Activated CD4-positive, alpha-beta T cell treated with anti-CD3 and anti-CD28 coated beads, Interleukin-2, amount 50 U/mL, for 48 hours (primary cell): Measurements from ENCODE around the gene MYH7.
"Not testable (repeated sequence)": the region's sequence is repeated elsewhere in the genome, so short reads cannot be mapped to it uniquely, and the experiment has no call there.

Experiments
- DNase-seq, 2 experiments: peaks; one replicate each; pipeline ENCODE4 v3.0.0-alpha.2; 2020

The MYH7 gene

GRCh38 chr14:23406725-23407355 is 28.6 kb downstream of the MYH7 start:
- no peak for DNase-seq

GRCh38 chr14:23406244-23406643 is 29.2 kb downstream of the MYH7 start:
- DNase-seq, result no peak

GRCh38 chr14:23405516-23406025 is 29.9 kb downstream of the MYH7 start:
- DNase-seq, result no peak

GRCh38 chr14:23405096-23405495 is 30.4 kb downstream of the MYH7 start:
- no peak for DNase-seq

- DNase-seq, result no peak
Observed at GRCh38 chr14:23404331-23404900, 31.0 kb downstream of the MYH7 start.

GRCh38 chr14:23403908-23404307 is 31.6 kb downstream of the MYH7 start:
- DNase-seq, result no peak

- DNase-seq, result no peak
Observed at GRCh38 chr14:23403139-23403438, 32.4 kb downstream of the MYH7 start.

- DNase-seq, result no peak
Observed at GRCh38 chr14:23402296-23403138, 32.9 kb downstream of the MYH7 start.

GRCh38 chr14:23401291-23401690 is 34.2 kb downstream of the MYH7 start:
- DNase-seq, result no peak

GRCh38 chr14:23400496-23401149 is 34.8 kb downstream of the MYH7 start:
- DNase-seq, result not testable (repeated sequence)

GRCh38 chr14:23399591-23399990 is 35.9 kb downstream of the MYH7 start:
- no peak for DNase-seq

GRCh38 chr14:23399136-23399535 is 36.3 kb downstream of the MYH7 start:
- DNase-seq, result no peak

GRCh38 chr14:23398348-23398747 is 37.1 kb downstream of the MYH7 start:
- no peak for DNase-seq

- no peak for DNase-seq
Observed at GRCh38 chr14:23396781-23397407, 38.6 kb downstream of the MYH7 start.

- DNase-seq, result no peak
Observed at GRCh38 chr14:23396126-23396525, 39.3 kb downstream of the MYH7 start.

- DNase-seq, result no peak
Observed at GRCh38 chr14:23392613-23393012, 42.8 kb downstream of the MYH7 start.

- DNase-seq, result not testable (repeated sequence)
Observed at GRCh38 chr14:23389871-23390270, 45.6 kb downstream of the MYH7 start.

- no peak for DNase-seq
Observed at GRCh38 chr14:23389396-23389795, 46.1 kb downstream of the MYH7 start.

GRCh38 chr14:23388996-23389395 is 46.5 kb downstream of the MYH7 start:
- no peak for DNase-seq

GRCh38 chr14:23387916-23388882 is 47.3 kb downstream of the MYH7 start:
- no peak for DNase-seq

GRCh38 chr14:23386999-23387398 is 48.5 kb downstream of the MYH7 start:
- DNase-seq, result no peak

GRCh38 chr14:23386266-23386657 is 49.2 kb downstream of the MYH7 start:
- not testable (repeated sequence) for DNase-seq
